Ectodermal cell (in vitro differentiated cells): Measurements from ENCODE around the gene NSD1.

Source experiments
- H3K27ac ChIP-seq: 2 replicates; pipeline ENCODE4 v1.7.0; 2013; ENCODE audit warnings: mild to moderate bottlenecking, low read depth, low read length; ENCODE audit not compliant: insufficient read depth, poor library complexity, severe bottlenecking
- H3K27me3 ChIP-seq: 2 replicates; pipeline ENCODE4 v1.7.0; 2013; ENCODE audit warnings: mild to moderate bottlenecking, low read length; ENCODE audit not compliant: insufficient read depth, control insufficient read depth, poor library complexity, severe bottlenecking
- H3K36me3 ChIP-seq: one replicate; pipeline ENCODE4 v1.7.0; 2013; ENCODE audit warnings: low read length; ENCODE audit not compliant: control insufficient read depth, insufficient read depth
- H3K4me1 ChIP-seq: one replicate; pipeline ENCODE4 v1.7.0; 2013; ENCODE audit warnings: low read length; ENCODE audit not compliant: control insufficient read depth, insufficient read depth
- H3K4me3 ChIP-seq: 2 replicates; pipeline ENCODE4 v1.7.0; 2013; ENCODE audit warnings: low read depth, low read length, control low read depth; ENCODE audit not compliant: insufficient read depth
- H3K9me3 ChIP-seq: 2 replicates; pipeline ENCODE4 v1.7.0; 2013; ENCODE audit warnings: mild to moderate bottlenecking, low read length, moderate library complexity; ENCODE audit not compliant: control insufficient read depth
- WGBS, 2 experiments: methylation state at CpG; one replicate each; pipeline ENCODE4 v1.1.7; 2013; ENCODE audit warnings: missing lambda C conversion rate in 2 of 2; 5-methylcytosine and 5-hydroxymethylcytosine counted together

The NSD1 gene

GRCh38 chr5:177230660-177231059, 97.1 kb downstream of the NSD1 start:
- H3K4me1 ChIP-seq, result no peaks in the 10 kb centered on the region
- no peaks in the 10 kb centered on the region for H3K27me3 ChIP-seq
- H3K27ac ChIP-seq, result no peak overlapping the region
- H3K9me3 ChIP-seq, result no peaks in the 10 kb centered on the region
- WGBS, 2 experiments, result 89 to 95% methylated on average over 6 of the region's 6 CpGs
- H3K36me3 ChIP-seq, result no peaks in the 10 kb centered on the region
- no peak overlapping the region for H3K4me3 ChIP-seq

DNA sequence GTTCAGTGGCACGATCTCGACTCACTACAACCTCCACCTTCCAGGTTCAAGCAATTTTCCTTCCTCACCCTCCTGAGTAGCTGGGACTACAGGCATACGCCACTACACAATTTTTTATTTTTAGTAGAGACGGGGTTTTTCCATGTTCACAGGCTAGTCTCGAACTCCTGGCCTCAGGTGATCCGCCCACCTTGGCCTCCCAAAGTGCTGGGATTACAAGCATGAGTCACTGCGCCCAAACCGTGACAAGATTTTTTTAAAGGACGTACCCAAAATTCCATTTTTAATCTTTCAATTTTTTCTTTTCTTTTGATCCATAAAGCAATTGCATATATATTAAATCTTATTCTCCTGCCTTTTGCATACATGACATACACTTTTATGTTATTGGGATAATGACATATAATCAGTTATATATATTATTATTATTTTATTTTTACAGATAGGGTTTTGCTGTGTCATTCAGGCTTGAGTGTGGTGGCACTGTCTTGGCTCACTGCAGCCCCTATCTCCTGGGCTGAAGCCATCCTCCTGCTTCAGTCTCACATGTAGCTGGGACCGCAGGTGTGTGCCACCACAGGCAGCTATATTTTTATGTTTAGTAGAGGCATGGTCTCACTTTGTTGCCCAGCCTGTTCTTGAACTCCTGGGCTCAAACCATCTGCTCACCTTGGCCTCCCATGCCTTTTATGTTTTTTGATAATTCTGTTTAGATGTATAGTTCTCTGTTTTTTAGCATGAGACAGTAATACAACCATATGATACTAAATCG, 98.1 kb downstream of the NSD1 start:
- WGBS, 2 experiments, result 95% methylated on average over 10 to 11 of the region's 11 CpGs
- Histone ChIP-seq H3K27me3 (no peaks in the 10 kb centered on the region), H3K9me3 (no peaks in the 10 kb centered on the region), H3K4me1 (no peaks in the 10 kb centered on the region), H3K36me3 (peaks cover 5% of the 10 kb centered on the region), H3K4me3 (no peak overlapping the region), H3K27ac (no peak overlapping the region)

DNA sequence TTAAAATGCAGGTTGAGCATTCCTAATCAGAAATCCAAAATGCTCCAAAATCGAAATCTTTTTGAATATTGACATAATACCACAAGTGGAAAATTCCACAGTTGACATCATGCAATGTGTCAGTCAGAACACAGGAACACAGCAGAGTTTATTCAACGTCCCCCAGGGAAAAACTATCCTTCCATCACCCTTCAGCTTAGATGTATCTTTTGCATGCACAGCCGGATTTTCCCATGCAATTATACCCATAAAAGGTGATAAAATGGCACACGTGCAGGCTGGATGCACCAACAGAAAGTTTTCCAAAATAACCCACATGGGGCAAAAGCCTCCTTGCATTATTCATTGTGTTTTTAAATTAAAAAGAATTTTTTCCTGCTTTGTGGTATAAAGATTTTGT, 98.8 kb downstream of the NSD1 start:
- Histone ChIP-seq H3K4me3 (no peak overlapping the region), H3K9me3 (no peaks in the 10 kb centered on the region), H3K27me3 (no peaks in the 10 kb centered on the region), H3K27ac (peak overlapping the region; percentile 6), H3K36me3 (peaks cover 9% of the 10 kb centered on the region), H3K4me1 (no peaks in the 10 kb centered on the region)
- 91 to 92% methylated on average over 4 of the region's 4 CpGs for WGBS, 2 experiments

GRCh38 chr5:177232761-177233160, 99.2 kb downstream of the NSD1 start:
- 73 to 79% methylated on average over 1 of the region's 1 CpG for WGBS, 2 experiments
- Histone ChIP-seq H3K4me1 (no peaks in the 10 kb centered on the region), H3K4me3 (no peak overlapping the region), H3K27ac (no peak overlapping the region), H3K27me3 (no peaks in the 10 kb centered on the region), H3K36me3 (peaks cover 12% of the 10 kb centered on the region), H3K9me3 (no peaks in the 10 kb centered on the region)

GRCh38 chr5:177233206-177233605, 99.6 kb downstream of the NSD1 start:
- H3K27me3 ChIP-seq, result no peaks in the 10 kb centered on the region
- no peak overlapping the region for H3K27ac ChIP-seq
- H3K4me3 ChIP-seq, result no peak overlapping the region
- 87 to 94% methylated on average over 4 of the region's 4 CpGs for WGBS, 2 experiments
- H3K36me3 ChIP-seq, result peaks cover 16% of the 10 kb centered on the region
- no peaks in the 10 kb centered on the region for H3K9me3 ChIP-seq
- H3K4me1 ChIP-seq, result no peaks in the 10 kb centered on the region

DNA sequence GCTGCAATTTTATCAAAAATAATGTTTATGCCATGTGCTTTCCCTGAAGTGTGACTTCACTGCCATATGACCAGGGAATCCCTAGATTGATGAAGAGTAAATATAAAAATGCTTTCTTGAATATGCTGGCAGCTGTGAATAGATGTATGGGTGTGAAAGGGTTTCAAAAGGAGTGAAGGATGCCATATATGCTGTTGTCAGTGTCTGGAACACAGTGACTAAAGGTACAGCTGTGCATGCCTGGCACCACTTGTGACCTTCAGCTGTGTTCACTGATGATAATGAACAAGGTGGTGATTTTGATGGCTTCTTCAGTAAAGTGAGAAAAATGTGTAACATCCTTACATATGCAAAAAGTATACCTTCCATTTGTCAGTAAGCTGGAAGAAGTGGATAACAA, 100.2 kb downstream of the NSD1 start:
- no peaks in the 10 kb centered on the region for H3K9me3 ChIP-seq
- H3K4me1 ChIP-seq, result no peaks in the 10 kb centered on the region
- H3K27ac ChIP-seq, result no peak overlapping the region
- H3K27me3 ChIP-seq, result no peaks in the 10 kb centered on the region
- peaks cover 22% of the 10 kb centered on the region for H3K36me3 ChIP-seq
- no peak overlapping the region for H3K4me3 ChIP-seq

- no peaks in the 10 kb centered on the region for H3K9me3 ChIP-seq
- WGBS, 2 experiments, result 89 to 100% methylated on average over 2 of the region's 2 CpGs
- H3K27ac ChIP-seq, result no peak overlapping the region
- peaks cover 29% of the 10 kb centered on the region for H3K36me3 ChIP-seq
- no peaks in the 10 kb centered on the region for H3K4me1 ChIP-seq
- no peaks in the 10 kb centered on the region for H3K27me3 ChIP-seq
- H3K4me3 ChIP-seq, result no peak overlapping the region
These were observed 101.3 kb downstream of the NSD1 start for GRCh38 chr5:177234841-177235240.

DNA sequence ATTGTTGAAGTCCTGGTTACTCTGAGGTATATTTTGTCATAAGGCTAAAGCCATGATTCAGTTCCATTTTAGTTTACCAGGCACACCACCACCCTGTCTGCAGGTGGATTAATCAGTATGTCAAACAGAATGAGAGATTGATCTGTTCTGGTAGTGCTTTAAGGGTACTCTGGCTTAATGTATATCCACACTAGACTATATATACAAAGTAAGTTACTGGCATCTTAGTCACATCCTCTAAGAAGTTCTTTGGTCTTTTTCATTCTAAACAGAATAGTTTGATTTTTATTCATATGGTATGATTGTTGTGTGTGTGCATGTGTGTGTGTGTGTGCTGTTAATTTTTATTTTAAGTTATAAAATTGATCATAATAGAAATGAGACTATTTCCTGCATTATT, 108.2 kb downstream of the NSD1 start:
- Histone ChIP-seq H3K9me3 (no peaks in the 10 kb centered on the region), H3K4me1 (no peaks in the 10 kb centered on the region), H3K27me3 (no peaks in the 10 kb centered on the region), H3K27ac (no peak overlapping the region), H3K36me3 (peaks cover 47% of the 10 kb centered on the region), H3K4me3 (no peak overlapping the region)

DNA sequence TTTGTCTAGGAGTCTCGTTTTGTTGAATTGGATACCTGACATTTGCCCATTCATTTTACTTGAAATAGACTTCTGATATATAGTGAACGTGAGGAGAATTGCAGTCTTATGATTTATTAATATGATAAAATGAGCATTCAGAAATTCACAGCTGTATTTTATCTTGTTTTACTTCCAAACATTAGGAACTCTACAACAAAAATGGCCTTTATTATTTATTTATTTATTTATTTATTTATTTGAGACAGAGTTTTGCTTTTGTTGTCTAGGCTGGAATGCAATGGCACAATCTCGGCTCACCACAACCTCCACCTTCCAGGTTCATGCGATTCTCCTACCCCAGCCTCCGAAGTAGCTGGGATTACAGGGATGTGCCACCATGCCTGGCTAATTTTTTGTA, 108.7 kb downstream of the NSD1 start:
- no peak overlapping the region for H3K27ac ChIP-seq
- H3K4me3 ChIP-seq, result no peak overlapping the region
- peaks cover 44% of the 10 kb centered on the region for H3K36me3 ChIP-seq
- H3K27me3 ChIP-seq, result no peaks in the 10 kb centered on the region
- 96 to 98% methylated on average over 4 to 5 of the region's 5 CpGs for WGBS, 2 experiments
- H3K4me1 ChIP-seq, result no peaks in the 10 kb centered on the region
- no peaks in the 10 kb centered on the region for H3K9me3 ChIP-seq

GRCh38 chr5:177249761-177250537, 116.4 kb downstream of the NSD1 start:
- 93 to 98% methylated on average over 4 to 5 of the region's 8 CpGs for WGBS, 2 experiments
- H3K36me3 ChIP-seq, result peaks cover 44% of the 10 kb centered on the region
- H3K9me3 ChIP-seq, result no peaks in the 10 kb centered on the region
- H3K27me3 ChIP-seq, result no peaks in the 10 kb centered on the region
- no peaks in the 10 kb centered on the region for H3K4me1 ChIP-seq
- H3K27ac ChIP-seq, result no peak overlapping the region
- H3K4me3 ChIP-seq, result no peak overlapping the region
